Esophagus (tissue), 2 donors: Measurements from ENCODE around the gene OR52A5. TPM values are rescaled to one million over a fixed set of nuclear protein-coding genes. Genes with fewer than 3 reads are reported as not detected.

ENCODE experiments used
- H3K27ac ChIP-seq, 2 donors: one replicate each; pipeline ENCODE4 v1.5.1; 2013; ENCODE audit warnings: low read depth in 2 of 2, mild to moderate bottlenecking in 2 of 2, inconsistent platforms in 1 of 2, low read length in 1 of 2, moderate library complexity in 1 of 2
- H3K27me3 ChIP-seq, 2 donors: one replicate each; pipeline ENCODE4 v1.6.1; 2013; ENCODE audit warnings: low read length in 2 of 2, control low read depth in 1 of 2, mild to moderate bottlenecking in 1 of 2; ENCODE audit not compliant: insufficient read depth in 2 of 2, control insufficient read depth in 1 of 2
- H3K36me3 ChIP-seq, 2 donors: one replicate each; pipeline ENCODE4 v1.6.1; 2013; ENCODE audit warnings: low read length in 1 of 2; ENCODE audit not compliant: control insufficient read depth in 2 of 2, insufficient read depth in 2 of 2
- H3K4me1 ChIP-seq, 2 donors: one replicate each; pipeline ENCODE4 v1.6.1; 2013; ENCODE audit warnings: low read length in 1 of 2; ENCODE audit not compliant: control insufficient read depth in 2 of 2, insufficient read depth in 2 of 2
- H3K4me3 ChIP-seq, 2 donors: one replicate each; pipeline ENCODE4 v1.5.1; 2013; ENCODE audit warnings: low read length in 2 of 2, mild to moderate bottlenecking in 2 of 2, low read depth in 1 of 2, moderate library complexity in 1 of 2
- H3K9me3 ChIP-seq, 2 donors: one replicate each; pipeline ENCODE4 v1.6.1; 2013; ENCODE audit warnings: mild to moderate bottlenecking in 2 of 2, low read depth in 1 of 2, low read length in 1 of 2, moderate library complexity in 1 of 2; ENCODE audit not compliant: control insufficient read depth in 2 of 2, insufficient read depth in 1 of 2
- WGBS, 2 donors: extraction: QIAGEN DNeasy Blood & Tissue Kit; methylation state at CpG; one replicate each; pipeline ENCODE4 v1.1.7; 2013; 5-methylcytosine and 5-hydroxymethylcytosine counted together
- polyA plus RNA-seq, 2 donors: library from polyadenylated mRNA; stranded (reverse); fragments of 200-250 nt; gene quantifications; one replicate each; pipeline ENCODE4 v1.2.3, GENCODE V29; 2013
- donor health status: healthy with polysubstance abuse.
- donor health status: Bipolar disorder and iron deficiency.

The OR52A5 gene
- polyA plus RNA-seq, 2 donors = not detected

- no peaks in the 10 kb centered on the region for H3K9me3 ChIP-seq
- H3K36me3 ChIP-seq = no peaks in the 10 kb centered on the region
- H3K4me3 ChIP-seq = no peak overlapping the region
- H3K4me1 ChIP-seq = no peaks in the 10 kb centered on the region
- 70 to 74% methylated on average over 1 of the region's 1 CpG for WGBS, 2 donors
- H3K27ac ChIP-seq = no peak overlapping the region
- H3K27me3 ChIP-seq = no peaks in the 10 kb centered on the region
Observed at GRCh38 chr11:5118893-5119292, 19.3 kb downstream of the OR52A5 start.

GRCh38 chr11:5117588-5117987, 20.6 kb downstream of the OR52A5 start:
- no peaks in the 10 kb centered on the region for H3K4me1 ChIP-seq
- H3K4me3 ChIP-seq = no peak overlapping the region
- H3K9me3 ChIP-seq = no peaks in the 10 kb centered on the region
- no peaks in the 10 kb centered on the region for H3K27me3 ChIP-seq
- H3K27ac ChIP-seq = no peak overlapping the region
- no peaks in the 10 kb centered on the region for H3K36me3 ChIP-seq

GRCh38 chr11:5115339-5115738, 22.8 kb downstream of the OR52A5 start:
- 71 to 72% methylated on average over 3 of the region's 3 CpGs for WGBS, 2 donors
- Histone ChIP-seq H3K9me3 (no peaks in the 10 kb centered on the region), H3K27me3 (no peaks in the 10 kb centered on the region), H3K36me3 (no peaks in the 10 kb centered on the region), H3K4me1 (no peaks in the 10 kb centered on the region), H3K27ac (no peak overlapping the region), H3K4me3 (no peak overlapping the region)

- 54 to 58% methylated on average over 3 of the region's 3 CpGs for WGBS, 2 donors
- no peak overlapping the region for H3K4me3 ChIP-seq
- no peak overlapping the region for H3K27ac ChIP-seq
- H3K4me1 ChIP-seq = no peaks in the 10 kb centered on the region
- no peaks in the 10 kb centered on the region for H3K36me3 ChIP-seq
- H3K27me3 ChIP-seq = no peaks in the 10 kb centered on the region
- H3K9me3 ChIP-seq = no peaks in the 10 kb centered on the region
Observed at GRCh38 chr11:5107285-5107684, 30.9 kb downstream of the OR52A5 start.

DNA sequence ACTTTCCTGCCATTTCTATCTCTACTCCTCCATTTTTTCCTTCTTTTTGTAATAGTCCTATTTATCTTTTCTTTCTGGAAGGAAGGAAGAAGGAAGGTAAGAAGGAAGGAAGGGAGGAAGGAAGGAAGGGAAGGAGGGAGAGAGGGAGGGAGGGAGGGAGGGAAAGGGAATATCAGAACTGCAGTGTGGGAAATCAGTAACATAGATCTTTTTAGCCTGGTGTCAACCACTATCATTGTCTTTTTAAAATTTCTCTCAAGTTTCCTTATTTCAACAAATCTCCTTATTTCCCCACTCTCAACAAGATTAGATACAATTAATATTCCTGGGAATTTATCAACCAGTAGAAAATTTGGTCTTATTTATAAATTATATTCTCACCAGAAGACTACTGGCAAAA, 35.1 kb downstream of the OR52A5 start:
- Histone ChIP-seq H3K27ac (no peak overlapping the region), H3K27me3 (no peaks in the 10 kb centered on the region), H3K9me3 (no peaks in the 10 kb centered on the region), H3K36me3 (no peaks in the 10 kb centered on the region), H3K4me1 (no peaks in the 10 kb centered on the region), H3K4me3 (no peak overlapping the region)

DNA sequence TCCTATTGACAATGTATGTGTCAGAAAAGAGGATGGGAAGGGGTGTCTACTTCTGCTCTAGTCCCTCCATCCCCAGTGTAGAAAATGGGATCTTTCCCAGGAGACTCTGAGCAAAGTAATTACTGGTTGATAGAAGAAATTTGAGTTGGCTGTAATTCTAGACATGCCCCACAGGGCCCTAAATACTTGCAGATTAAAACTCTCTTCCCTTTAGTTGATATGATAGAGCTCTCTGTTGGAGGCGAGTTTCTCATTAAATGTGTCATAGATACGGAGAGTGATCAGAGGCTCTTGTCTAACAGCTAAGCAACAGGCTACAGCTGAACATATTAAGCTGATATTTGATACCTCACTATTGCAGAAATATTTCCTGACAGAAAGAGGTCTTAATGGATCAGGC, 35.9 kb downstream of the OR52A5 start:
- H3K4me3 ChIP-seq = no peak overlapping the region
- 55 to 56% methylated on average over 2 of the region's 2 CpGs for WGBS, 2 donors
- H3K9me3 ChIP-seq = no peaks in the 10 kb centered on the region
- H3K36me3 ChIP-seq = no peaks in the 10 kb centered on the region
- no peaks in the 10 kb centered on the region for H3K4me1 ChIP-seq
- H3K27me3 ChIP-seq = no peaks in the 10 kb centered on the region
- no peak overlapping the region for H3K27ac ChIP-seq

- WGBS, 2 donors = 66 to 67% methylated on average over 2 of the region's 2 CpGs
- Histone ChIP-seq H3K27ac (no peak overlapping the region), H3K27me3 (no peaks in the 10 kb centered on the region), H3K4me1 (no peaks in the 10 kb centered on the region), H3K36me3 (no peaks in the 10 kb centered on the region), H3K4me3 (no peak overlapping the region), H3K9me3 (no peaks in the 10 kb centered on the region)
Observed at GRCh38 chr11:5096011-5096410, 42.1 kb downstream of the OR52A5 start.

DNA sequence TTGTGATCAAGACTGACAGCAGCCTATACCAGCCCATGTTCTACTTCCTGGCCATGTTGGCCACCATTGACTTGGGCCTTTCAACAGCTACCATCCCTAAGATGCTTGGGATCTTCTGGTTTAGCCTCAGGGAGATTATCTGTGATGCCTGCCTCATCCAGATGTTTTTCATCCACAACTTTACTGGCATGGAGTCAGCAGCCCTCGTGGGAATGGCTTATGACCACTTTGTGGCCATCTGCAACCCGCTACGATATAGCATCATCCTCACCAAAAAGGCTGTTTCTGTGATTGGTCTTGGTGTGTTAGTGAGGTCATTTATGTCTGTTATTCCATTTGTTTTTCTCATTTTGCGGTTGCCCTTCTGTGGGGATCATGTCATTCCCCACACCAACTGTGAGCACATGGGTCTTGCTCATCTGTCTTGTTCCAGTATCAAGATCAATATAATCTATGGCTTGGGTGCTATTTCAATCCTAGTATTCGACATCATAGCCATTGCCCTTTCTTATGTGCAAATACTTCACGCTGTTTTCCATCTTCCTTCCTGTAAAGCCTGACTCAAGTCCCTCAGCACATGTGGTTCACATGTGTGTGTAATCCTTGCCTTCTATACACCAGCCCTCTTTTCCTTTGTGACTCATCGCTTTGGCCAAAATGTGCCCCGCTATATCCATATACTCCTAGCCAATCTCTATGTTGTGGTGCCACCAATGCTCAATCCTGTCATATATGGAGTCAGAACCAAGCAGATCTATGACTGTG, 45.2 kb downstream of the OR52A5 start:
- H3K36me3 ChIP-seq = no peaks in the 10 kb centered on the region
- no peaks in the 10 kb centered on the region for H3K9me3 ChIP-seq
- WGBS, 2 donors = 78 to 80% methylated on average over 8 of the region's 8 CpGs
- H3K27me3 ChIP-seq = no peaks in the 10 kb centered on the region
- H3K4me3 ChIP-seq = no peak overlapping the region
- H3K27ac ChIP-seq = no peak overlapping the region
- H3K4me1 ChIP-seq = no peaks in the 10 kb centered on the region

DNA sequence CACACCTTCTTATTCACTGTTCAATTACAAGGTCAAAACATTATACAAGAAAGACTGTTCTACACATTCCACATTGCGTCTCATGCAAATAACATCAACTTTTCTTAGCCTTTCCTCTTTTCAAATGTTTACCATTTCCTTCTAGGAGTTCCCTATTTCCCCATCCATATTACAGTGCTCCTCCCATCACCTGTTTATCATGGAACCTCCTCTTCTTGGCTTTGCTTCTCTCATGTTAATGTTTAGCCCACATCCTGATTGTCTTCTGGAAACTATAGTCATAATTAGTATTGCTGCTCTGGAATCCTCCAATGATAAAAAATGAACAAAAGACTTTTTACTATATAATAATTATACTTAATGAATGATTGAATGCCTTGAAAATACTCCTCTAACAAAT, 47.5 kb downstream of the OR52A5 start:
- Histone ChIP-seq H3K9me3 (no peaks in the 10 kb centered on the region), H3K4me1 (no peaks in the 10 kb centered on the region), H3K36me3 (no peaks in the 10 kb centered on the region), H3K27me3 (no peaks in the 10 kb centered on the region), H3K27ac (no peak overlapping the region), H3K4me3 (no peak overlapping the region)
- WGBS, 2 donors = 83 to 84% methylated on average over 1 of the region's 1 CpG

DNA sequence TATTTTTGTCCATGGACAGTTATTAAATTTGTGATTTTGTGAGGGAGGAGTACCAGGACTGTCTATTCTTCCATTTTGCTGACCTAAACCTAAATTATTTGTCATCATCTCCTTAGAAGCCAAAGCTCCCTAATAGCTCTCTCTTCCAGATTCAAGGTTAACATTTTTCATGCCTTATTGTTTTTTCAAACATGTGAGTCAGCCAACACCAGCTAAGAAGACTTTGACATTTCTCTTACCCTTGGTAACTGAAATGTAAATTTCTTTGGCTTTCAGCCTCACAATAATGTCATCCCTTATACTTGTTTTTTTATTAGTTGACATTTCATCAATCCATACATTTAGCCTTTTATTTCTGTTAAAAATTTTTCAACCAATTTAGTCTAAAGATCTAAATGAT, 49.6 kb downstream of the OR52A5 start:
- no peaks in the 10 kb centered on the region for H3K36me3 ChIP-seq
- no peaks in the 10 kb centered on the region for H3K4me1 ChIP-seq
- no peaks in the 10 kb centered on the region for H3K27me3 ChIP-seq
- H3K4me3 ChIP-seq = no peak overlapping the region
- no peak overlapping the region for H3K27ac ChIP-seq
- H3K9me3 ChIP-seq = no peaks in the 10 kb centered on the region
